Naive thymus-derived CD8-positive, alpha-beta T cell (primary cell): ENCODE measurements around the gene CACNA1E. TPM values are rescaled to one million over a fixed set of nuclear protein-coding genes. Genes with fewer than 3 reads are reported as not detected.

Experiments
- ATAC-seq, 2 donors: fragments of 150-1000 bp; cut with Tn5 transposase in 1 of 2; sonication (Bioruptor Pico), chemical (Tn5 transposase) in 1 of 2; 1 replicate in 1 of 2; 2 replicates in 1 of 2; pipeline ENCODE4 v1.10.0; 2021; ENCODE audit warnings: mild to moderate bottlenecking in 2 of 2, moderate library complexity in 2 of 2
- POLR2A ChIA-PET: fragments of 350-600 bp; sonication (Branson Sonifier 250); formaldehyde crosslinking; loops from one replicate; lab custom pipeline; 2021; ENCODE audit warnings: antibody characterized with exemption; lab: Charles Lee
- DNase-seq, 10 donors: peaks; one replicate each; pipeline versions ENCODE4 v3.0.0 to v3.0.0-alpha.2; 2020 to 2022
- H3K27ac Mint-ChIP-seq, 10 donors: one replicate each; pipeline ENCODE4 v1.8.0; 2020 to 2022; ENCODE audit warnings: mild to moderate bottlenecking in 10 of 10, mixed read lengths in 10 of 10, moderate library complexity in 4 of 10, inconsistent platforms in 1 of 10
- H3K27me3 Mint-ChIP-seq, 5 donors: one replicate each; pipeline ENCODE4 v1.8.0; 2021 to 2022; ENCODE audit warnings: mixed read lengths in 5 of 5
- H3K36me3 Mint-ChIP-seq, 3 donors: one replicate each; pipeline ENCODE4 v1.8.0; 2020 to 2022; ENCODE audit warnings: mixed read lengths in 3 of 3, mild to moderate bottlenecking in 2 of 3, inconsistent platforms in 1 of 3
- H3K4me1 Mint-ChIP-seq, 4 donors: one replicate each; pipeline ENCODE4 v1.8.0; 2021 to 2022; ENCODE audit warnings: mixed read lengths in 4 of 4
- H3K4me3 Mint-ChIP-seq, 10 donors: one replicate each; pipeline ENCODE4 v1.8.0; 2020 to 2022; ENCODE audit warnings: mild to moderate bottlenecking in 10 of 10, mixed read lengths in 10 of 10, moderate library complexity in 6 of 10, inconsistent platforms in 1 of 10
- H3K9me3 Mint-ChIP-seq, 9 donors: one replicate each; pipeline ENCODE4 v1.8.0; 2020 to 2022; ENCODE audit warnings: mixed read lengths in 9 of 9, mild to moderate bottlenecking in 3 of 9, inconsistent platforms in 1 of 9, moderate library complexity in 1 of 9
- polyA plus RNA-seq, 3 donors: library from polyadenylated mRNA; unstranded; fragments of 300-500 nt; fragmentation: Illumina TruSeq; gene quantifications; one replicate each; pipeline ENCODE4 v1.2.3, GENCODE V29; 2021
- total RNA-seq, 8 experiments: library from RNA in 2 of 8; stranded (reverse) in 2 of 8; gene quantifications; one replicate each; pipeline ENCODE4 v1.2.3 and lab custom pipeline; 2021 to 2026

Gene CACNA1E
- total and polyA plus RNA-seq, 5 experiments from 2014 or later, result not detected

- peaks cover 0 to 2% (median 0%) of the 10 kb centered on the region in 4 donors for H3K4me1 Mint-ChIP-seq
- peaks cover 0 to 6% (median 0%) of the 10 kb centered on the region in 9 donors for H3K9me3 Mint-ChIP-seq
- H3K36me3 Mint-ChIP-seq, result no peaks in the 10 kb centered on the region
- H3K27me3 Mint-ChIP-seq, result peaks cover 8 to 63% (median 29%) of the 10 kb centered on the region in 5 donors
- no peak overlapping the region for H3K4me3 Mint-ChIP-seq
- POLR2A ChIA-PET, result no interaction called here
- no peak for ATAC-seq
- no peak for DNase-seq
- no peak overlapping the region for H3K27ac Mint-ChIP-seq
Observed at GRCh38 chr1:181604482-181605249, 121.3 kb downstream of the CACNA1E start.

GRCh38 chr1:181607524-181607923 lies 124.2 kb downstream of the CACNA1E start:
- ATAC-seq (no peak), DNase-seq (no peak)
- Mint-ChIP-seq H3K9me3 (peaks cover 0 to 3% (median 0%) of the 10 kb centered on the region in 9 donors), H3K27me3 (peaks cover 0 to 43% (median 22%) of the 10 kb centered on the region in 5 donors), H3K27ac (no peak overlapping the region), H3K36me3 (no peaks in the 10 kb centered on the region), H3K4me1 (peaks cover 0 to 2% (median 0%) of the 10 kb centered on the region in 4 donors), H3K4me3 (no peak overlapping the region)
- POLR2A ChIA-PET, result no interaction called here

GRCh38 chr1:181608386-181608785 lies 125.1 kb downstream of the CACNA1E start:
- H3K27me3 Mint-ChIP-seq, result peaks cover 0 to 43% (median 20%) of the 10 kb centered on the region in 5 donors
- DNase-seq (no peak), ATAC-seq (no peak)
- POLR2A ChIA-PET, result no interaction called here
- peak overlapping the region in 1 of 10 donors; percentile 36 for H3K27ac Mint-ChIP-seq
- H3K9me3 Mint-ChIP-seq, result peaks cover 0 to 3% (median 0%) of the 10 kb centered on the region in 9 donors
- H3K4me3 Mint-ChIP-seq, result no peak overlapping the region
- peaks cover 0 to 2% (median 0%) of the 10 kb centered on the region in 4 donors for H3K4me1 Mint-ChIP-seq
- no peaks in the 10 kb centered on the region for H3K36me3 Mint-ChIP-seq

- no peak overlapping the region for H3K4me3 Mint-ChIP-seq
- H3K27ac Mint-ChIP-seq, result no peak overlapping the region
- POLR2A ChIA-PET, result no interaction called here
- peaks cover 0 to 3% (median 0%) of the 10 kb centered on the region in 3 donors for H3K36me3 Mint-ChIP-seq
- no peak for DNase-seq
- H3K9me3 Mint-ChIP-seq, result peaks cover 0 to 4% (median 0%) of the 10 kb centered on the region in 9 donors
- no peak for ATAC-seq
- peaks cover 0 to 2% (median 0%) of the 10 kb centered on the region in 4 donors for H3K4me1 Mint-ChIP-seq
- H3K27me3 Mint-ChIP-seq, result peaks cover 0 to 43% (median 20%) of the 10 kb centered on the region in 5 donors
Observed at GRCh38 chr1:181608948-181609347, 125.6 kb downstream of the CACNA1E start.

- H3K27me3 Mint-ChIP-seq, result peaks cover 0 to 25% (median 12%) of the 10 kb centered on the region in 5 donors
- H3K27ac Mint-ChIP-seq, result no peak overlapping the region
- H3K9me3 Mint-ChIP-seq, result peaks cover 0 to 8% (median 0%) of the 10 kb centered on the region in 9 donors
- ATAC-seq (no peak), DNase-seq (no peak)
- H3K36me3 Mint-ChIP-seq, result peaks cover 0 to 6% (median 0%) of the 10 kb centered on the region in 3 donors
- H3K4me3 Mint-ChIP-seq, result no peak overlapping the region
- peaks cover 0 to 2% (median 0%) of the 10 kb centered on the region in 4 donors for H3K4me1 Mint-ChIP-seq
- POLR2A ChIA-PET, result no interaction called here
Observed at GRCh38 chr1:181612100-181612499, 128.8 kb downstream of the CACNA1E start.

GRCh38 chr1:181618559-181618958 lies 135.2 kb downstream of the CACNA1E start:
- DNase-seq (no peak), ATAC-seq (no peak)
- H3K4me3 Mint-ChIP-seq, result no peak overlapping the region
- no peak overlapping the region for H3K27ac Mint-ChIP-seq
- peaks cover 0 to 8% (median 0%) of the 10 kb centered on the region in 9 donors for H3K9me3 Mint-ChIP-seq
- peaks cover 2 to 13% (median 11%) of the 10 kb centered on the region in 5 donors for H3K27me3 Mint-ChIP-seq
- H3K36me3 Mint-ChIP-seq, result peaks cover 0 to 6% (median 0%) of the 10 kb centered on the region in 3 donors
- no peaks in the 10 kb centered on the region for H3K4me1 Mint-ChIP-seq
- POLR2A ChIA-PET, result no interaction called here

- peaks cover 2 to 13% (median 11%) of the 10 kb centered on the region in 5 donors for H3K27me3 Mint-ChIP-seq
- POLR2A ChIA-PET, result no interaction called here
- H3K27ac Mint-ChIP-seq, result no peak overlapping the region
- ATAC-seq (no peak), DNase-seq (no peak)
- H3K36me3 Mint-ChIP-seq, result no peaks in the 10 kb centered on the region
- H3K4me3 Mint-ChIP-seq, result no peak overlapping the region
- H3K4me1 Mint-ChIP-seq, result no peaks in the 10 kb centered on the region
- peaks cover 0 to 2% (median 0%) of the 10 kb centered on the region in 9 donors for H3K9me3 Mint-ChIP-seq
Observed at GRCh38 chr1:181620183-181620582, 136.9 kb downstream of the CACNA1E start.

- Mint-ChIP-seq H3K36me3 (no peaks in the 10 kb centered on the region), H3K27me3 (peaks cover under 1 to 13% (median 4%) of the 10 kb centered on the region in 5 donors), H3K4me3 (no peak overlapping the region), H3K9me3 (peaks cover 0 to 7% (median 0%) of the 10 kb centered on the region in 9 donors), H3K4me1 (no peaks in the 10 kb centered on the region), H3K27ac (no peak overlapping the region)
- POLR2A ChIA-PET, result no interaction called here
- no peak for DNase-seq
- ATAC-seq, result no peak
Observed at GRCh38 chr1:181623850-181624249, 140.5 kb downstream of the CACNA1E start.

- ATAC-seq, result no peak
- no peaks in the 10 kb centered on the region for H3K36me3 Mint-ChIP-seq
- no peak overlapping the region for H3K27ac Mint-ChIP-seq
- no peaks in the 10 kb centered on the region for H3K4me1 Mint-ChIP-seq
- H3K27me3 Mint-ChIP-seq, result peaks cover 3 to 28% (median 11%) of the 10 kb centered on the region in 5 donors
- POLR2A ChIA-PET, result no interaction called here
- no peak overlapping the region for H3K4me3 Mint-ChIP-seq
- DNase-seq, result no peak
- peaks cover 0 to 7% (median 0%) of the 10 kb centered on the region in 9 donors for H3K9me3 Mint-ChIP-seq
Observed at GRCh38 chr1:181626279-181626938, 143.1 kb downstream of the CACNA1E start.

- peaks cover 4 to 41% (median 12%) of the 10 kb centered on the region in 5 donors for H3K27me3 Mint-ChIP-seq
- peaks cover 0 to 8% (median 0%) of the 10 kb centered on the region in 9 donors for H3K9me3 Mint-ChIP-seq
- no peak overlapping the region for H3K27ac Mint-ChIP-seq
- no peak for DNase-seq
- no peaks in the 10 kb centered on the region for H3K4me1 Mint-ChIP-seq
- POLR2A ChIA-PET, result no interaction called here
- ATAC-seq, result no peak
- no peak overlapping the region for H3K4me3 Mint-ChIP-seq
- no peaks in the 10 kb centered on the region for H3K36me3 Mint-ChIP-seq
Observed at GRCh38 chr1:181630398-181630797, 147.1 kb downstream of the CACNA1E start.

GRCh38 chr1:181630838-181631237 lies 147.5 kb downstream of the CACNA1E start:
- no peak overlapping the region for H3K4me3 Mint-ChIP-seq

GRCh38 chr1:181632492-181632891 lies 149.2 kb downstream of the CACNA1E start:
- POLR2A ChIA-PET, result no interaction called here
- no peak for ATAC-seq
- peaks cover 3 to 43% (median 14%) of the 10 kb centered on the region in 5 donors for H3K27me3 Mint-ChIP-seq
- peaks cover 0 to 11% (median 0%) of the 10 kb centered on the region in 9 donors for H3K9me3 Mint-ChIP-seq
- no peak overlapping the region for H3K27ac Mint-ChIP-seq
- no peak for DNase-seq
- H3K4me3 Mint-ChIP-seq, result no peak overlapping the region
- H3K36me3 Mint-ChIP-seq, result no peaks in the 10 kb centered on the region
- no peaks in the 10 kb centered on the region for H3K4me1 Mint-ChIP-seq

More at GRCh38 chr1:181630838-181631237, 147.5 kb downstream of the CACNA1E start:
- H3K27ac Mint-ChIP-seq, result no peak overlapping the region
- ATAC-seq, result no peak
- peaks cover 4 to 44% (median 12%) of the 10 kb centered on the region in 5 donors for H3K27me3 Mint-ChIP-seq
- POLR2A ChIA-PET, result no interaction called here
- DNase-seq, result no peak
- no peaks in the 10 kb centered on the region for H3K4me1 Mint-ChIP-seq
- no peaks in the 10 kb centered on the region for H3K36me3 Mint-ChIP-seq
- peaks cover 0 to 11% (median 0%) of the 10 kb centered on the region in 9 donors for H3K9me3 Mint-ChIP-seq

- H3K9me3 Mint-ChIP-seq, result peaks cover 0 to 11% (median 0%) of the 10 kb centered on the region in 9 donors
- POLR2A ChIA-PET, result no interaction called here
- no peaks in the 10 kb centered on the region for H3K36me3 Mint-ChIP-seq
- H3K4me1 Mint-ChIP-seq, result no peaks in the 10 kb centered on the region
- DNase-seq (no peak), ATAC-seq (no peak)
- no peak overlapping the region for H3K4me3 Mint-ChIP-seq
- H3K27me3 Mint-ChIP-seq, result peaks cover 3 to 45% (median 18%) of the 10 kb centered on the region in 5 donors
- H3K27ac Mint-ChIP-seq, result no peak overlapping the region
Observed at GRCh38 chr1:181632960-181633359, 149.6 kb downstream of the CACNA1E start.
